GM10248 (cell line): ENCODE measurements around the gene MSANTD1.

Experiments used
- CTCF ChIA-PET: fragments of 300-600 bp; sonication (Branson Sonifier 250); formaldehyde crosslinking; extraction: SDS; loops from one replicate; lab custom pipeline; 2021; ENCODE audit warnings: antibody characterized with exemption; lab: Yijun Ruan, JAX
- POLR2A ChIA-PET: fragments of 350-650 bp; sonication (Branson Sonifier 250); formaldehyde crosslinking; extraction: SDS; loops from one replicate; lab custom pipeline; 2020; ENCODE audit warnings: antibody characterized with exemption; lab: Yijun Ruan, JAX
- DNase-seq: peaks from one replicate; pipeline ENCODE4 v3.0.0; 2012; ENCODE audit errors: extremely low spot score
- CTCF ChIP-seq: IDR thresholded peaks from 2 replicates; pipeline ENCODE4 v1.5.1; 2012; ENCODE audit warnings: mild to moderate bottlenecking, low read depth; ENCODE audit errors: extremely low read depth, missing control alignments, control extremely low read depth

The MSANTD1 gene

DNA sequence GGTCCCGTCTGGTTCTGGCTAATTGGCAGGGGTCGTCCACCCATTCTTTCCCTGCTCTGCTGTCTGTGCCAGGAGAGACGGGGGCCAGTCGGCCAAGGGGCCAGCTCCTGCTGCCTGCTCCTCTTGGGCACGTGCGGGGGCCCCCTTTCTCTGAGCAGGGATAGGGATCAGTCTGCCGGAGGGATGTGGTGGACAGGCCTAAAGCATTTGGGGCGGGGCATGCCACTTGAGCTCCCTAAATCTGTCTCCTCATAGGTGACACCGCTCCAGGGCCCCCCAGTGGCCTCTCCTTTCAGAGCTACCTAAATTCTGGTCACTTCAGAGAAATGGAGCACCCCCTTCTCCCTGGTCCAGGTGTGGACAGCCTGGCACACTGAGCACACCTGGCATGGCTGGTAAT is 4.2 kb upstream of the MSANTD1 start:
- ChIA-PET CTCF (interaction anchor here (1.3 to 1.6 kb wide), 2 partner anchors 19 to 102 kb away, joined by 3 to 5 read pairs; no protein-coding TSS in a partner anchor), POLR2A (no interaction called here)
- TF ChIP-seq CTCF: no peak
- no peak for DNase-seq

DNA sequence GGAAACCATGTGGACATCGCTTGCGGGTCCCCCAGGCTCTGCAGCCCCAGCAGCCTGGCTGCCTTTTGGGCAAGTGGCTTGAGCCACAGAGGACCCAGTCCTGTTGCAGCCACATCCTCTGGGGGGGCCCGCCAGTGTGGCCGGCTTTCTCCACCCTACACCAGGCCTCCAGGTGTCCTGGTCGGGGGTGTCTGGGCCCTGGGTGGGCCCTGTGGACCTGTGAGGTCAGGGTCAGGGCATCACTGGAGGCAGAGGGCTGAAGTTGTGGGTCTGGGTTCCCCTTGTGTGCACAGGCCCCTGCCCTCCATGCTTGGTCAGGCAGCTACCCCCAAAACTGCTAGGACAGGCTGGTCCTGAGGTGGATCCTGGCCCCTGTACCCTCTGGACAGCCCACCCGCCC is 3.3 kb upstream of the MSANTD1 start:
- ChIA-PET POLR2A (no interaction called here), CTCF (interaction anchor here (1.0 kb wide), 1 partner anchor 11 kb away, joined by 3 read pairs; no protein-coding TSS in a partner anchor)
- no peak for DNase-seq
- TF ChIP-seq CTCF: no peak

DNA sequence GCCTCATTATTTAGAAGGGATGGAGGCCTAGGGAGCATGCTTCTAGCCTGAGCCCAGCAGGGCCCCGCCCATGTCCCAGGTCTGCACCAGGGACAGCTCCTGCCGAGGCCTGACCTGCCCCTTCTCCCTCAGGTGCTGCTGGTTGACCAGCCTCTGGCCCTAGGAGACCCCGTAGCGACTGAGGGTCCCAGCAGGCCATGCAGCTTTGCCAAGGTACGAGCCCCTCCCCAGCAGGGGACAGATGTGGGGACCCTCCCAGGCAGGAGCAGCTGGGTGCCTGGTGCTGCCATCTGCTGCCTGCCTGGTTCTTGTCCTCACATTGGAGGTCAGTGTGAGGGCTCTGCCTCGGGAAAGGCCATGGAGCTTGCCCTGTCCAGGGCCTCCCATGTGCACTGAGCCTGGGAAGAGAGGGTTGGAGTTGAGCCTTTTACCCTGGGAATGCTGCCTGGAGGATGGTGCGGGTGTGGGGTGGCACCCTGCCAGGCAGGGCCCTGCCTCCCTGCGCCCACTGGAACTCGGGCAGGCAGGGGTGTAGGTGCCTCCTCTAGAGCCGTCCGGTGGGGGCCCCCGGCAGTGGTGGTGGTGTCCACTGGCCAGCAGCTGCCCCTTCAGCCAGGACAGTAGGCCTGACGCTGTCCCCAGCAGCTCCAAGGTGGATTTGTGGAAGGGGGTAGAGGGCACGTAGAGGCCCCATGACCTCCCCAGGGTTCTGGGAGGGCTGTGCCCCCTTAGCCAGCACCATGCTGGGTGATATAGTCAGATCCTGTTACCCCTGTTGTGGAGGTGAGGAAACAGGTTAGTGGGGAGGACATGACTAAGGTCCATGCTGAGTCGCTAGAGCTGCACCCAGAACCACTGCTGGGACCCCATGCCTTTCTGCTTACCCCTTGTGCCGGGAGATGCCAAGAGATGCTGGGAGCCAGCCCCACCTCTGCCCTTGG is 2.2 kb upstream of the MSANTD1 start:
- POLR2A ChIA-PET: no interaction called here
- DNase-seq: no peak
- no peak for TF ChIP-seq CTCF
- CTCF ChIA-PET: interaction anchor here (1.0 kb wide), 1 partner anchor 10 kb away, joined by 3 read pairs; no protein-coding TSS in a partner anchor

DNA sequence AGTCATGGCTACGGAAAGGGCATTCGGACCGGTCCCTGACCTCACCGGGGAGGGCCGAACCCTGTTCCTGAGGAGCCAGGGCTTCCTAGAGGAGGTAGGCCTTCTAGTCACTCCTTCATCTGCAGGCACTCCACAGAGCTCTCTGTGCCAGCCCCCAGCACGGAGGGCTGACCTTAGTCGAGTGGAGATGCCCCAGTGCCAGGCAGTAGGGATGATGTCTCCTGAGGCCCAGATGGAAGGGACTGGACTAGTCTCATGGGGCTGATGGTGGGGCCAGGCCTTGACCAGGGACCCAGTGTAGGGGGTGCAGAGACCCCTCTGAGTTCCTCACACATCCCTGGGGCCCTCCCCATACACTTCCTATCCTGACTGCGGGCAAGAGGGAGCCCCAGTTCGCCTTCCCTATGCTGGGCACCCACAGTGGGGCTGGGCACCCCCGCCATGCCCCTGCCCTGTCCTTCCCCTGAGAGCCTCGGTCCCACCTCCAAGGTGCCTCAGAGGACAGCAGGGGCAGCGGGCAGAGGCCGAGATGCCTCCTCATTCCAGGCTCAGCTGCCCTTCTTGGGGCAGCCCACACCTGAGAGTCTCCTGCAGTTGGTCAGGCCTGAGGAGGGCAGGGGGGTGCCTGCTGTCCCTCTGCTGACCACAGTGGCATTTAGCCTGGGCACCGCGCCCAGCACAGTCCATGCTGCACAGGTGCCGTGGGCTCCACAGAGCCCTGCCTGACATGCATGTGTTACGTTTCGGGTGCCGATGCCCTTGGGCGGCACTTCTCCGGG is 1.4 kb upstream of the MSANTD1 start:
- no peak for DNase-seq
- TF ChIP-seq CTCF: no peak
- POLR2A ChIA-PET: no interaction called here
- CTCF ChIA-PET: no interaction called here

- TF ChIP-seq CTCF: no peak
- CTCF ChIA-PET: no interaction called here
- DNase-seq: no peak
- POLR2A ChIA-PET: no interaction called here
These were observed 830 bp upstream of the MSANTD1 start for GRCh38 chr4:3248178-3248480.

- CTCF ChIA-PET: no interaction called here
- no peak for TF ChIP-seq CTCF
- no peak for DNase-seq
- POLR2A ChIA-PET: no interaction called here
These were observed 915 bp downstream of the MSANTD1 start for GRCh38 chr4:3249711-3250437.
